H1 (cell line): Measurements from ENCODE around the gene DGKH. TPM values are rescaled to one million over a fixed set of nuclear protein-coding genes. Genes with fewer than 3 reads are reported as not detected.

Source experiments
- CTCF ChIA-PET: fragments of 300-600 bp; sonication (Branson Sonifier 250); formaldehyde crosslinking; loops from one replicate; lab custom pipeline; 2021; ENCODE audit not compliant: partially characterized antibody; lab: Charles Lee
- POLR2A ChIA-PET: fragments of 300-600 bp; sonication (Branson Sonifier 250); formaldehyde crosslinking; loops from one replicate; lab custom pipeline; 2021; ENCODE audit warnings: inconsistent platforms; ENCODE audit not compliant: partially characterized antibody; lab: Charles Lee
- DNase-seq, 2 experiments: peaks; one replicate each; pipeline versions ENCODE4 v3.0.0 to v3.0.0-alpha.2; 2010 to 2022; ENCODE audit warnings: low spot score in 2 of 2, low read depth in 1 of 2, mixed read lengths in 1 of 2
- FAIRE-seq: peaks from 2 replicates; lab custom pipeline; 2011; peaks lifted over from hg19 to GRCh38; lab: Jason Lieb, UNC
- H2AFZ ChIP-seq: 2 replicates; pipeline ENCODE4 v1.8.1; 2012; ENCODE audit warnings: low read length, inconsistent platforms
- H2AK5ac ChIP-seq: 2 replicates; pipeline ENCODE4 v1.6.1; 2013; ENCODE audit warnings: low read depth, low read length
- H2BK120ac ChIP-seq: replicated peaks from 2 replicates; pipeline ENCODE3; 2013; ENCODE audit warnings: low read depth, low read length, inconsistent platforms
- H2BK12ac ChIP-seq: 2 replicates; pipeline ENCODE4 v1.6.1; 2013; ENCODE audit warnings: low read depth, low read length
- H2BK15ac ChIP-seq: 2 replicates; pipeline ENCODE4 v1.6.1; 2013; ENCODE audit warnings: low read length
- H2BK20ac ChIP-seq: 2 replicates; pipeline ENCODE4 v1.6.1; 2013; ENCODE audit warnings: low read length
- H2BK5ac ChIP-seq: 2 replicates; pipeline ENCODE4 v1.6.1; 2013; ENCODE audit warnings: low read depth, low read length
- H3K14ac ChIP-seq: 2 replicates; pipeline ENCODE4 v1.6.1; 2013; ENCODE audit warnings: inconsistent platforms; ENCODE audit not compliant: insufficient read length
- H3K18ac ChIP-seq: 2 replicates; pipeline ENCODE4 v1.6.1; 2013; ENCODE audit warnings: low read length; ENCODE audit errors: extremely low read depth
- H3K23ac ChIP-seq: 2 replicates; pipeline ENCODE4 v1.6.1; 2013; ENCODE audit warnings: inconsistent platforms; ENCODE audit not compliant: insufficient read length
- H3K23me2 ChIP-seq: 2 replicates; pipeline ENCODE4 v1.6.1; 2013; ENCODE audit warnings: low read depth, low read length
- H3K27ac ChIP-seq: 2 replicates; pipeline ENCODE4 v1.6.1; 2011; ENCODE audit warnings: low read depth, low read length, inconsistent platforms
- H3K27me3 ChIP-seq, 4 experiments: replicated peaks in 1 of 4; 1 replicate in 1 of 4; 2 replicates in 3 of 4; pipeline versions ENCODE4 v1.6.1 to v1.8.1; 2011 to 2013; ENCODE audit warnings: low read length in 3 of 4, mild to moderate bottlenecking in 3 of 4, inconsistent platforms in 2 of 4, mixed read lengths in 2 of 4, moderate library complexity in 1 of 4; ENCODE audit not compliant: control insufficient read depth in 3 of 4, insufficient read depth in 3 of 4; ENCODE audit errors: extremely low read depth in 1 of 4
- H3K36me3 ChIP-seq, 4 experiments: 2 replicates each; pipeline versions ENCODE4 v1.6.1 to v1.8.1; 2011 to 2013; ENCODE audit warnings: mild to moderate bottlenecking in 4 of 4, low read length in 3 of 4, moderate library complexity in 2 of 4, control low read depth in 1 of 4, inconsistent platforms in 1 of 4; ENCODE audit not compliant: insufficient read depth in 4 of 4, control insufficient read depth in 2 of 4
- H3K4ac ChIP-seq: replicated peaks from 2 replicates; pipeline ENCODE3; 2013; ENCODE audit warnings: low read length, low read depth, mixed read lengths, inconsistent platforms; ENCODE audit not compliant: insufficient read length
- H3K4me1 ChIP-seq, 4 experiments: replicated peaks in 1 of 4; 1 replicate in 1 of 4; 2 replicates in 3 of 4; pipeline versions ENCODE4 v1.6.1 to v1.8.1; 2011 to 2013; ENCODE audit warnings: low read length in 3 of 4, inconsistent platforms in 2 of 4, mixed read lengths in 1 of 4; ENCODE audit not compliant: insufficient read depth in 4 of 4, control insufficient read depth in 3 of 4
- H3K4me2 ChIP-seq, 2 experiments: 2 replicates each; pipeline versions ENCODE4 v1.6.1 to v1.8.1; 2011 to 2013; ENCODE audit warnings: low read depth in 2 of 2, low read length in 2 of 2, control low read depth in 1 of 2, inconsistent platforms in 1 of 2, mild to moderate bottlenecking in 1 of 2; ENCODE audit not compliant: insufficient read depth in 1 of 2
- H3K4me3 ChIP-seq, 4 experiments: fragments of 200-600, 300-600 bp in 1 of 4; sonication (generic), shearing (Covaris generic), sonication (Bioruptor Twin) in 1 of 4; 2 replicates each; pipeline versions ENCODE4 v1.5.1 to v1.8.1; 2011 to 2016; ENCODE audit warnings: low read length in 4 of 4, low read depth in 3 of 4, control low read depth in 2 of 4, inconsistent platforms in 2 of 4, mild to moderate bottlenecking in 2 of 4, mixed read lengths in 1 of 4, moderate library complexity in 1 of 4; ENCODE audit not compliant: insufficient read depth in 2 of 4; ENCODE audit errors: extremely low read depth in 1 of 4
- H3K56ac ChIP-seq: replicated peaks from 2 replicates; pipeline ENCODE3; 2013; ENCODE audit warnings: low read depth, mild to moderate bottlenecking, mixed read lengths, low read length, inconsistent platforms; ENCODE audit not compliant: insufficient read length
- H3K79me1 ChIP-seq: 2 replicates; pipeline ENCODE4 v1.6.1; 2013; ENCODE audit warnings: low read depth, low read length, control low read depth
- H3K79me2 ChIP-seq, 2 experiments: 2 replicates each; pipeline versions ENCODE4 v1.6.1 to v1.8.1; 2012 to 2013; ENCODE audit warnings: low read length in 2 of 2, mild to moderate bottlenecking in 2 of 2, inconsistent platforms in 1 of 2; ENCODE audit not compliant: insufficient read depth in 2 of 2, control insufficient read depth in 1 of 2
- H3K9ac ChIP-seq, 4 experiments: replicated peaks in 1 of 4; 1 replicate in 1 of 4; 2 replicates in 3 of 4; pipeline versions ENCODE4 v1.6.1 to v1.8.1; 2011 to 2013; ENCODE audit warnings: low read depth in 3 of 4, low read length in 3 of 4, control low read depth in 2 of 4, mild to moderate bottlenecking in 2 of 4, moderate library complexity in 2 of 4, inconsistent platforms in 1 of 4; ENCODE audit errors: extremely low read depth in 1 of 4
- H3K9me3 ChIP-seq, 2 experiments: 2 replicates each; pipeline versions ENCODE4 v1.6.1 to v1.8.1; 2012 to 2013; ENCODE audit warnings: mild to moderate bottlenecking in 2 of 2, moderate library complexity in 2 of 2, control low read depth in 1 of 2, inconsistent platforms in 1 of 2, low read depth in 1 of 2, low read length in 1 of 2, mixed read lengths in 1 of 2; ENCODE audit not compliant: insufficient read depth in 2 of 2
- H4K20me1 ChIP-seq, 2 experiments: replicated peaks in 1 of 2; 2 replicates each; pipeline versions ENCODE3 to v1.8.1; 2011 to 2013; ENCODE audit warnings: inconsistent platforms in 2 of 2, low read length in 2 of 2, mild to moderate bottlenecking in 1 of 2; ENCODE audit not compliant: insufficient read depth in 2 of 2, control insufficient read depth in 1 of 2
- H4K5ac ChIP-seq: 2 replicates; pipeline ENCODE4 v1.6.1; 2013; ENCODE audit warnings: low read length, low read depth, mixed read lengths, inconsistent platforms; ENCODE audit not compliant: insufficient read length
- H4K8ac ChIP-seq: 2 replicates; pipeline ENCODE4 v1.8.0; 2013; ENCODE audit warnings: mild to moderate bottlenecking, moderate library complexity, low read length, inconsistent platforms; ENCODE audit not compliant: insufficient read depth; ENCODE audit errors: extremely low read depth
- H4K91ac ChIP-seq: replicated peaks from 2 replicates; pipeline ENCODE3; 2013; ENCODE audit warnings: low read length, mixed read lengths, inconsistent platforms; ENCODE audit not compliant: insufficient read length
- BRCA1 ChIP-seq: IDR thresholded peaks from 2 replicates; pipeline ENCODE4 v1.6.1; 2012; ENCODE audit warnings: low read depth, low read length, improper control_type of control experiment
- POLR2A ChIP-seq, 2 experiments: IDR thresholded peaks; 1 replicate in 1 of 2; 2 replicates in 1 of 2; pipeline ENCODE4 v1.6.1; 2011; ENCODE audit warnings: low read depth in 2 of 2, low read length in 2 of 2, mild to moderate bottlenecking in 2 of 2; ENCODE audit errors: control extremely low read depth in 1 of 2
- WGBS, 2 experiments: shearing (Covaris generic) in 1 of 2; methylation state at CpG; one replicate each; pipeline versions ENCODE4 v1.1.6 to v1.1.7; 2013 to 2015; ENCODE audit warnings: low lambda C conversion rate in 2 of 2, mixed read lengths in 2 of 2, inconsistent platforms in 1 of 2, low coverage in 1 of 2, missing lambda C conversion rate in 1 of 2; ENCODE audit not compliant: insufficient replicate concordance in 2 of 2, insufficient coverage in 1 of 2, insufficient read length in 1 of 2; ENCODE audit errors: extremely low coverage in 1 of 2, missing lambda C conversion rate in 1 of 2; 5-methylcytosine and 5-hydroxymethylcytosine counted together
- polyA plus RNA-seq, 7 experiments: library from polyadenylated mRNA; depleted of rRNA in 3 of 7; stranded (reverse) in 5 of 7; unstranded in 2 of 7; fragments of >200 nt in 5 of 7; fragments of 200-250 nt in 2 of 7; gene quantifications; 1 replicate in 5 of 7; 2 replicates in 1 of 7; 4 replicates in 1 of 7; pipeline versions ENCODE4 v1.2.1 to v1.2.3, GENCODE V29; 2011 to 2013; ENCODE audit warnings: missing spikeins in 2 of 7, mixed read lengths in 2 of 7
- total RNA-seq: library from RNA; stranded (reverse); fragmentation: NEBNext Ultra II Directional; extraction: Animal tissue kit (Norgen Biotek cat#: 25700); gene quantifications from 2 replicates; pipeline ENCODE4 v1.2.1, GENCODE V29; 2021

The DGKH gene
- total and polyA plus RNA-seq, 2 of the 8 experiments (the other 6 are each of a cell fraction or from before 2014, with no cell fraction given) = 2.1 to 7.9 TPM

DNA sequence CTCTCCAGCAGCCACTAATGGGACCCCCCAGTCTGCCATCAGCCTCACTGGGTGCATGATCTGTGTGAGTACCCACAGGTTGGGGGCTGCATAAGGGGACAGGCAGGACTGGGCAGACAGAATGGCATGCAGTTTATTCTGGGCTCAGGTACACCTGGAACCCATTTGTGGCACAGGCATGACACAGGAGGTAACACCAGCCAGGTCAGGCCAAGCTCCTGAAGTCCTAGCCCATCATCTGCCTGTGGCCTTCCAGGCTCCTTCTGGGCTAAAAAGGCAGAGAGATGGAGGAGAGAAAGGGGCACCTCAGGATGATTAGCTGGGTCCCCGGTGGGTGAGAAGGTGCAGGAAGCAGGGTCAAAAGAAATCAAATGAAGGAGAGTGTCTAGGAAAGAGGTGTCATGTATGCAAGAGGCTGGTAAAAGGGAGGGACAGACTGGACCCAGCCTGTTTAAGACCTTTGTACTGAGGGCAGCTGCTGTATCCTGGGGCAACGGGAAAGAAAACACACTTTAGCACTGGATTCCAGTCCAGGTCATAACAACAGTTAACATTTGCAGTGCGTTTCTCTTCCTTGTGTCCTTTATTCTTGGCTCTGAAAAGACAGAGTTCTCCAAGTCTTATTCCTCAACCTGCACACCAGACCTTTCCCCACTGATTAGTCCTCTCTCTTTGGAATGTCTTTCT is 20.2 kb upstream of the DGKH start:
- Histone ChIP-seq H3K18ac (no peak overlapping the region), H4K5ac (no peak overlapping the region), H3K4me2 (no peak overlapping the region), H2BK12ac (no peak overlapping the region), H3K36me3 (no peaks in the 10 kb centered on the region), H2BK120ac (no peak overlapping the region), H3K9ac (no peak overlapping the region), H3K14ac (no peak overlapping the region), H3K4ac (no peak overlapping the region), H3K79me1 (no peaks in the 10 kb centered on the region), H3K56ac (no peak overlapping the region), H4K91ac (no peak overlapping the region), H4K20me1 (no peaks in the 10 kb centered on the region), H2BK20ac (no peak overlapping the region), H3K27me3 (no peaks in the 10 kb centered on the region), H2AK5ac (no peak overlapping the region), H3K79me2 (no peaks in the 10 kb centered on the region), H3K23ac (no peak overlapping the region), H3K27ac (no peak overlapping the region), H2BK5ac (no peak overlapping the region), H3K4me3 (no peak overlapping the region), H2AFZ (no peak overlapping the region), H4K8ac (0 out of 2 replicates have a peak overlapping the region, but pooled peaks have one; percentile 65), H2BK15ac (no peak overlapping the region), H3K4me1 (no peaks in the 10 kb centered on the region), H3K9me3 (no peaks in the 10 kb centered on the region), H3K23me2 (no peaks in the 10 kb centered on the region)
- DNase-seq (no peak), FAIRE-seq (no peak)
- CTCF ChIA-PET = interaction anchor here (1.5 to 1.8 kb wide), 2 partner anchors 13 to 195 kb away, joined by 3 to 5 read pairs; no protein-coding TSS in a partner anchor
- POLR2A ChIA-PET = no interaction called here
- 89% methylated on average over 3 of the region's 3 CpGs; no CpG with 5 or more reads in 1 of the 2 experiments for WGBS, 2 experiments
- TF ChIP-seq POLR2A (IDR thresholded peaks at IDR 0.05; ENCODE audit: control extremely low read depth in 1 of 2, low read depth in 2 of 2, low read length in 2 of 2) (no peak), BRCA1 (no peak)
